Liver (tissue), 10 donors: ENCODE data around the gene TSHZ2. TPM values are rescaled to one million over a fixed set of nuclear protein-coding genes. Genes with fewer than 3 reads are reported as not detected.
"Not testable (repeated sequence)": the region's sequence is repeated elsewhere in the genome, so short reads cannot be mapped to it uniquely, and the experiment has no call there.

Source experiments
- DNase-seq: peaks from one replicate; pipeline ENCODE4 v3.0.0-alpha.2; 2017; ENCODE audit warnings: low spot score
- H3K27ac ChIP-seq, 2 donors: one replicate each; pipeline ENCODE4 v1.7.0; 2013; ENCODE audit warnings: inconsistent platforms in 2 of 2, low read length in 2 of 2, control low read depth in 1 of 2, low read depth in 1 of 2, mild to moderate bottlenecking in 1 of 2
- H3K27me3 ChIP-seq, 4 donors: one replicate each; pipeline versions ENCODE4 v1.6.1 to v1.7.0; 2013; ENCODE audit warnings: low read length in 3 of 4, inconsistent platforms in 1 of 4, mild to moderate bottlenecking in 1 of 4, moderate library complexity in 1 of 4; ENCODE audit not compliant: control insufficient read depth in 4 of 4, insufficient read depth in 4 of 4
- H3K36me3 ChIP-seq, 4 donors: one replicate each; pipeline versions ENCODE4 v1.6.1 to v1.7.0; 2013; ENCODE audit warnings: low read length in 3 of 4, mild to moderate bottlenecking in 3 of 4, low read depth in 1 of 4, moderate library complexity in 1 of 4; ENCODE audit not compliant: control insufficient read depth in 4 of 4, insufficient read depth in 3 of 4
- H3K4me1 ChIP-seq, 4 donors: one replicate each; pipeline versions ENCODE4 v1.6.1 to v1.7.0; 2013; ENCODE audit warnings: low read length in 3 of 4, mild to moderate bottlenecking in 3 of 4, moderate library complexity in 1 of 4; ENCODE audit not compliant: control insufficient read depth in 4 of 4, insufficient read depth in 4 of 4
- H3K4me3 ChIP-seq, 3 donors: one replicate each; pipeline versions ENCODE4 v1.6.1 to v1.7.0; 2013; ENCODE audit warnings: low read length in 3 of 3, control low read depth in 1 of 3, low read depth in 1 of 3, mild to moderate bottlenecking in 1 of 3
- H3K9ac ChIP-seq, 2 donors: one replicate each; pipeline ENCODE4 v1.7.0; 2013; ENCODE audit warnings: low read length in 2 of 2, mild to moderate bottlenecking in 2 of 2, moderate library complexity in 2 of 2, control low read depth in 1 of 2, low read depth in 1 of 2
- H3K9me3 ChIP-seq, 4 donors: one replicate each; pipeline versions ENCODE4 v1.6.1 to v1.7.0; 2013; ENCODE audit warnings: low read length in 3 of 4; ENCODE audit not compliant: control insufficient read depth in 4 of 4
- ATF3 ChIP-seq: IDR thresholded peaks from 2 replicates; pipeline ENCODE4 v1.6.1; 2016; ENCODE audit warnings: antibody characterized with exemption
- FOXA2 ChIP-seq: IDR thresholded peaks from 2 replicates; pipeline ENCODE4 v1.6.1; 2016; ENCODE audit warnings: antibody characterized with exemption
- GABPA ChIP-seq, 2 donors: IDR thresholded peaks in 1 of 2; conservative IDR thresholded peaks in 1 of 2; 2 replicates each; pipeline ENCODE4 v1.6.1; 2016; ENCODE audit warnings: antibody characterized with exemption in 2 of 2, mild to moderate bottlenecking in 1 of 2, moderate library complexity in 1 of 2
- HNF4G ChIP-seq: IDR thresholded peaks from 2 replicates; pipeline ENCODE4 v1.6.1; 2016; ENCODE audit warnings: antibody characterized with exemption
- NR2F2 ChIP-seq: IDR thresholded peaks from 2 replicates; pipeline ENCODE4 v1.6.1; 2016; ENCODE audit warnings: antibody characterized with exemption
- RAD21 ChIP-seq, 2 donors: IDR thresholded peaks; 2 replicates each; pipeline ENCODE4 v1.6.1; 2016; ENCODE audit warnings: antibody characterized with exemption in 2 of 2, mild to moderate bottlenecking in 2 of 2
- SP1 ChIP-seq: IDR thresholded peaks from 2 replicates; pipeline ENCODE4 v1.6.1; 2018; ENCODE audit warnings: antibody characterized with exemption, mild to moderate bottlenecking
- YY1 ChIP-seq: IDR thresholded peaks from 2 replicates; pipeline ENCODE4 v1.6.1; 2016; ENCODE audit warnings: antibody characterized with exemption, mild to moderate bottlenecking
- WGBS: extraction: QIAGEN DNeasy Blood & Tissue Kit; methylation state at CpG from one replicate; pipeline ENCODE4 v1.1.7; 2013; 5-methylcytosine and 5-hydroxymethylcytosine counted together
- polyA plus RNA-seq, 2 donors: library from polyadenylated mRNA; stranded (reverse) in 1 of 2; unstranded in 1 of 2; fragments of 200-250 nt in 1 of 2; fragments of >200 nt in 1 of 2; fragmentation: Nextera tagmentation in 1 of 2; extraction: Ambion mirVana in 1 of 2; gene quantifications; one replicate each; pipeline versions ENCODE4 v1.2.1 to v1.2.3, GENCODE V29; 2013 to 2015
- small RNA-seq: library from RNA; depleted of rRNA; stranded (forward); fragments of <200 nt; gene quantifications from one replicate; pipeline ENCODE3, GENCODE V24; 2014
- total RNA-seq, 2 donors: library from RNA; depleted of rRNA; stranded (reverse); fragments of >200 nt; gene quantifications; one replicate each; pipeline ENCODE4 v1.2.3, GENCODE V29; 2014
- TF ChIP-seq, protein P1 (sequence below): IDR thresholded peaks from 2 replicates; pipeline ENCODE4 v1.6.1; 2016; ENCODE audit warnings: antibody characterized with exemption
- TF ChIP-seq, protein P2 (sequence below): IDR thresholded peaks from 2 replicates; pipeline ENCODE4 v1.6.1; 2016; ENCODE audit warnings: antibody characterized with exemption, mild to moderate bottlenecking
- donor health status: healthy.
- donor health status: healthy.
- donor health status: healthy.
- donor health status: healthy.
- donor health status: healthy.

The TSHZ2 gene
- total and polyA plus RNA-seq, 4 donors = 2.9 to 11.3 (median 7.8) TPM

DNA sequence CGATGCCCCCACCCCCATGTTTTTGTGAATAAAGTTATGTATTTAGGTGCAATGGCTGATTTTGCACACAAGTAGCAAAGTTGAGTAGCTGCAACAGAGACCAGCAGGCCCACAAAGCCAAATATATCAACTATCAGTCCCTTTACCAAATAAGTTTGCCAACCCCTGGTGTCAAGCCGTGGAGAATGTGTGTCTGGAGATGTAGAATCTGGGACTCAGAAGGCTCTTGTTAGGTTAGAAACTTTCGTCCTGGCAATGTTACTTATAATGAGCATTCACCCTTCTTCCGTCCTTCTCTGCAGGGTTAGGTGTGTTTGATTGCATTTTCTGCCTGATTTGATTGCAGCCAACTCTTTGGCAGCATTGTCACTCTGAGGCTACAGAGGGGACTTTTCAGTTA is 563.7 kb downstream of the TSHZ2 start:
- no peak overlapping the region for H3K27ac ChIP-seq
- no peak overlapping the region for H3K9ac ChIP-seq
- no peaks in the 10 kb centered on the region for H3K27me3 ChIP-seq
- no peaks in the 10 kb centered on the region for H3K4me1 ChIP-seq
- no peak for DNase-seq
- H3K9me3 ChIP-seq = no peaks in the 10 kb centered on the region
- 85% methylated on average over 4 of the region's 4 CpGs for WGBS
- H3K36me3 ChIP-seq = no peaks in the 10 kb centered on the region
- no peak overlapping the region for H3K4me3 ChIP-seq
- TF ChIP-seq HNF4G (no peak), FOXA2 (no peak), SP1 (no peak), GABPA (IDR thresholded peaks at IDR 0.05 in 1 of 2, conservative IDR thresholded peaks at IDR 0.05 in 1 of 2) (no peak), NR2F2 (no peak), YY1 (no peak), ATF3 (no peak)
- TF ChIP-seq, protein P1, sequence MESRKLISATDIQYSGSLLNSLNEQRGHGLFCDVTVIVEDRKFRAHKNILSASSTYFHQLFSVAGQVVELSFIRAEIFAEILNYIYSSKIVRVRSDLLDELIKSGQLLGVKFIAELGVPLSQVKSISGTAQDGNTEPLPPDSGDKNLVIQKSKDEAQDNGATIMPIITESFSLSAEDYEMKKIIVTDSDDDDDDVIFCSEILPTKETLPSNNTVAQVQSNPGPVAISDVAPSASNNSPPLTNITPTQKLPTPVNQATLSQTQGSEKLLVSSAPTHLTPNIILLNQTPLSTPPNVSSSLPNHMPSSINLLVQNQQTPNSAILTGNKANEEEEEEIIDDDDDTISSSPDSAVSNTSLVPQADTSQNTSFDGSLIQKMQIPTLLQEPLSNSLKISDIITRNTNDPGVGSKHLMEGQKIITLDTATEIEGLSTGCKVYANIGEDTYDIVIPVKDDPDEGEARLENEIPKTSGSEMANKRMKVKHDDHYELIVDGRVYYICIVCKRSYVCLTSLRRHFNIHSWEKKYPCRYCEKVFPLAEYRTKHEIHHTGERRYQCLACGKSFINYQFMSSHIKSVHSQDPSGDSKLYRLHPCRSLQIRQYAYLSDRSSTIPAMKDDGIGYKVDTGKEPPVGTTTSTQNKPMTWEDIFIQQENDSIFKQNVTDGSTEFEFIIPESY = no peak
- TF ChIP-seq, protein P2, sequence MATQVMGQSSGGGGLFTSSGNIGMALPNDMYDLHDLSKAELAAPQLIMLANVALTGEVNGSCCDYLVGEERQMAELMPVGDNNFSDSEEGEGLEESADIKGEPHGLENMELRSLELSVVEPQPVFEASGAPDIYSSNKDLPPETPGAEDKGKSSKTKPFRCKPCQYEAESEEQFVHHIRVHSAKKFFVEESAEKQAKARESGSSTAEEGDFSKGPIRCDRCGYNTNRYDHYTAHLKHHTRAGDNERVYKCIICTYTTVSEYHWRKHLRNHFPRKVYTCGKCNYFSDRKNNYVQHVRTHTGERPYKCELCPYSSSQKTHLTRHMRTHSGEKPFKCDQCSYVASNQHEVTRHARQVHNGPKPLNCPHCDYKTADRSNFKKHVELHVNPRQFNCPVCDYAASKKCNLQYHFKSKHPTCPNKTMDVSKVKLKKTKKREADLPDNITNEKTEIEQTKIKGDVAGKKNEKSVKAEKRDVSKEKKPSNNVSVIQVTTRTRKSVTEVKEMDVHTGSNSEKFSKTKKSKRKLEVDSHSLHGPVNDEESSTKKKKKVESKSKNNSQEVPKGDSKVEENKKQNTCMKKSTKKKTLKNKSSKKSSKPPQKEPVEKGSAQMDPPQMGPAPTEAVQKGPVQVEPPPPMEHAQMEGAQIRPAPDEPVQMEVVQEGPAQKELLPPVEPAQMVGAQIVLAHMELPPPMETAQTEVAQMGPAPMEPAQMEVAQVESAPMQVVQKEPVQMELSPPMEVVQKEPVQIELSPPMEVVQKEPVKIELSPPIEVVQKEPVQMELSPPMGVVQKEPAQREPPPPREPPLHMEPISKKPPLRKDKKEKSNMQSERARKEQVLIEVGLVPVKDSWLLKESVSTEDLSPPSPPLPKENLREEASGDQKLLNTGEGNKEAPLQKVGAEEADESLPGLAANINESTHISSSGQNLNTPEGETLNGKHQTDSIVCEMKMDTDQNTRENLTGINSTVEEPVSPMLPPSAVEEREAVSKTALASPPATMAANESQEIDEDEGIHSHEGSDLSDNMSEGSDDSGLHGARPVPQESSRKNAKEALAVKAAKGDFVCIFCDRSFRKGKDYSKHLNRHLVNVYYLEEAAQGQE = no peak

- H3K4me3 ChIP-seq, H3K9ac ChIP-seq, H3K4me1 ChIP-seq, H3K36me3 ChIP-seq, DNase-seq, H3K9me3 ChIP-seq, H3K27me3 ChIP-seq, H3K27ac ChIP-seq: not testable (repeated sequence)
- WGBS = 93% methylated on average over 3 of the region's 3 CpGs
These were observed 564.2 kb downstream of the TSHZ2 start for GRCh38 chr20:53536382-53536781.

GRCh38 chr20:53539516-53539915 is 567.4 kb downstream of the TSHZ2 start:
- H3K9me3 ChIP-seq = no peaks in the 10 kb centered on the region
- no peaks in the 10 kb centered on the region for H3K27me3 ChIP-seq
- H3K4me1 ChIP-seq = no peaks in the 10 kb centered on the region
- TF ChIP-seq NR2F2 (no peak), YY1 (no peak), RAD21 (IDR thresholded peaks at IDR 0.05) (no peak)
- H3K9ac ChIP-seq = no peak overlapping the region
- no peak overlapping the region for H3K27ac ChIP-seq
- H3K4me3 ChIP-seq = no peak overlapping the region
- no peaks in the 10 kb centered on the region for H3K36me3 ChIP-seq
- DNase-seq = no peak
- WGBS = 72% methylated on average over 4 of the region's 4 CpGs

Small RNA genes lying within 50 kb of the gene (small RNA-seq; reads per million reads assigned to genes)
- gene RF00019 = not detected
